Astrocyte of the spinal cord (primary cell): ENCODE results near the gene SH2D4B.

ENCODE experiments used
- DNase-seq: peaks from one replicate; pipeline ENCODE4 v3.0.0; 2011; ENCODE audit warnings: low read depth, low spot score
- H3K4me3 ChIP-seq: 2 replicates; pipeline ENCODE4 v1.5.1; 2011; ENCODE audit warnings: low read depth, mild to moderate bottlenecking, low read length, moderate library complexity
- in situ Hi-C: cut with HindIII; loops from 2 replicates; pipeline ENCODE4 v1.10.0; 2017; ENCODE audit warnings: low sequenced_read_pairs
- TF ChIP-seq, protein P1 (sequence below): IDR thresholded peaks from 2 replicates; pipeline ENCODE4 v1.5.1; 2012; ENCODE audit warnings: low read depth, mild to moderate bottlenecking, low read length, inconsistent platforms

Gene SH2D4B

DNA sequence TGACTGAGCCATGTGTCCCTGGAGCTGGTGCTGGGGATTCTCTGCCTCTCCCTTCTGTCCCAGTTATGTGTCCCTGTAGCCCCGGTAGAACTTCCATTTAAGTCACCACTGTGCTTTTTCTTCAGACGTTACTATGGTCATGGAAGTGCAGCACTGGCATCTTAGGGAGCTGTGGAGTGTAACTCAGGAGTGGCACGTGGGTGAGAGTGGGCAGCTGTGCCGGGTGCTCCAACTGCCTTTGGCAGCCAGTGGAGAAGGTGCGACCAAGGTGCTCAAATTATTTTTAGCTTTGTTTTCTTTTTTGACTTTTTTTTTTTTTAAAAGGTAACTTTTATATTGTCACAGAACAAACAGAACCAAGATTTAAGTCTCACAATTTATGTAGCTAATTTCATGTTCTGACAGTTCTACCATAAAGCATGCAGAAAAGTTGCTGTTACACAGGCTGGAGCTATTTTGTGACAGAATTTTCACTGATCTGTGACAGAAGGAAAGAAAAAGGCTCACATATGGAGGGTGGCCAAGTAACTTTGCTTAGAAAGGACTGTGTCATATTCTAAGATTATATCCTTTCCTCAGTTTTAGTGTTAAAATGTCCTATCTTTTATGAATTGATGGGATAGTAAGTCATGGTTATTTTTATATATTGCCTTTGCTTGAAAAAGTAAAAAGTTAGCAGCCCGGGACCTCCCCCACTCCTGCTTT, 73.9 kb downstream of the SH2D4B start:
- no peak overlapping the region for H3K4me3 ChIP-seq
- in situ Hi-C loops, result no loop called here
- TF ChIP-seq, protein P1, sequence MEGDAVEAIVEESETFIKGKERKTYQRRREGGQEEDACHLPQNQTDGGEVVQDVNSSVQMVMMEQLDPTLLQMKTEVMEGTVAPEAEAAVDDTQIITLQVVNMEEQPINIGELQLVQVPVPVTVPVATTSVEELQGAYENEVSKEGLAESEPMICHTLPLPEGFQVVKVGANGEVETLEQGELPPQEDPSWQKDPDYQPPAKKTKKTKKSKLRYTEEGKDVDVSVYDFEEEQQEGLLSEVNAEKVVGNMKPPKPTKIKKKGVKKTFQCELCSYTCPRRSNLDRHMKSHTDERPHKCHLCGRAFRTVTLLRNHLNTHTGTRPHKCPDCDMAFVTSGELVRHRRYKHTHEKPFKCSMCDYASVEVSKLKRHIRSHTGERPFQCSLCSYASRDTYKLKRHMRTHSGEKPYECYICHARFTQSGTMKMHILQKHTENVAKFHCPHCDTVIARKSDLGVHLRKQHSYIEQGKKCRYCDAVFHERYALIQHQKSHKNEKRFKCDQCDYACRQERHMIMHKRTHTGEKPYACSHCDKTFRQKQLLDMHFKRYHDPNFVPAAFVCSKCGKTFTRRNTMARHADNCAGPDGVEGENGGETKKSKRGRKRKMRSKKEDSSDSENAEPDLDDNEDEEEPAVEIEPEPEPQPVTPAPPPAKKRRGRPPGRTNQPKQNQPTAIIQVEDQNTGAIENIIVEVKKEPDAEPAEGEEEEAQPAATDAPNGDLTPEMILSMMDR, result no peak
- no peak for DNase-seq

DNA sequence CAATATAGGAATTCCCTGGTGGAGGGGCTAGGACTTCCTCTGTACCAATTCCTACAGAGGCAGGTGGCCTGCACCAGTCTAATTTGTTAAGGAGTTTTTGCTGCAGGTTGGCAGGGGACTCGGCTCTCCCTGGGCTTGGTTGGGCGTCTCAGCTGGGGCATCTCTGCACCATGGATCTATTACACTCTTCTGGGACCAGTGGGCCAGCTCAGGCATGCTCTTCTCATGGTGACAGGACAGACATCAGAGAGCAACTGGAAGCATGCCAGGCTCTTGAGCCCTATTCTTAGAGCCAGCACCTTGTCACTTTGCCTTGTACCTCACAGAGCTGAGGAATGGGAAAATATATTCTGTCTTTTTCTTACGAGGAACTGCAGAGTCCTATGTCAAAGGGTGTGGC, 74.6 kb downstream of the SH2D4B start:
- no peak for DNase-seq
- TF ChIP-seq, protein P1, result no peak
- in situ Hi-C loops, result no loop called here
- H3K4me3 ChIP-seq, result no peak overlapping the region

DNA sequence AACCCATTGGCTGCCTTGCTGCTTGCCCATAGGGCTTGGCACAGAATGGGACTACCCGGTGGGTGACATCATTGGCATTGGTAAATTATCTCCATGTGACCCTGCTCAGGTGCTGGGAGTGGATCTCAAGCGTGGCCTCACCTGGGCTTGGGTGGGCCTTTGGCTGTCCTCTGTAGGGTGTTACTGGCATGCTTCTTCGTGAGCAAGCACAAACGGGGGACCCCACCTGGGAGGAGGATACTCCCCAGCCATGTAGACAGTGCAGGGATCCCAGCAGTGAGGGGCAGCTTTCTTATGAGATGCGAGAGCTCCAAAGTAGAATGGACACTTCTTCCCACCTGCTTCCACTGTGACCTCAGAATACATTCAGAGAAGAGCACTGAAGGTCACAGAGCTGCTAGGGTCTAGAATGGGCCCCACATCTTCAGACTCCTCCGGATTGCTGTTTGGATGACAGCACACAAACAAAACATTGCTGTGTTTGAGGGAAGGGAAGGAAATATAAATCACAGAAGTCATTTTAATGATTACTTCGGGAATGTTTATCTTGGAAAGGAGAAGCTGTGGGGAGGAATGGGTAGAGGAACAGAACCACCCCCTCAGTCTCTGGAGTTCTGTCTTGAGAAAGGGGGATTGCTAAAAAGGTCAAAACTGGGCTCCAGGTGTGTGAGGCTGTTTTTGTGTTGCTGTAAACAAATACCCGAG, 75.9 kb downstream of the SH2D4B start:
- in situ Hi-C loops, result no loop called here
- H3K4me3 ChIP-seq, result no peak overlapping the region
- TF ChIP-seq, protein P1, result no peak
- DNase-seq, result no peak

DNA sequence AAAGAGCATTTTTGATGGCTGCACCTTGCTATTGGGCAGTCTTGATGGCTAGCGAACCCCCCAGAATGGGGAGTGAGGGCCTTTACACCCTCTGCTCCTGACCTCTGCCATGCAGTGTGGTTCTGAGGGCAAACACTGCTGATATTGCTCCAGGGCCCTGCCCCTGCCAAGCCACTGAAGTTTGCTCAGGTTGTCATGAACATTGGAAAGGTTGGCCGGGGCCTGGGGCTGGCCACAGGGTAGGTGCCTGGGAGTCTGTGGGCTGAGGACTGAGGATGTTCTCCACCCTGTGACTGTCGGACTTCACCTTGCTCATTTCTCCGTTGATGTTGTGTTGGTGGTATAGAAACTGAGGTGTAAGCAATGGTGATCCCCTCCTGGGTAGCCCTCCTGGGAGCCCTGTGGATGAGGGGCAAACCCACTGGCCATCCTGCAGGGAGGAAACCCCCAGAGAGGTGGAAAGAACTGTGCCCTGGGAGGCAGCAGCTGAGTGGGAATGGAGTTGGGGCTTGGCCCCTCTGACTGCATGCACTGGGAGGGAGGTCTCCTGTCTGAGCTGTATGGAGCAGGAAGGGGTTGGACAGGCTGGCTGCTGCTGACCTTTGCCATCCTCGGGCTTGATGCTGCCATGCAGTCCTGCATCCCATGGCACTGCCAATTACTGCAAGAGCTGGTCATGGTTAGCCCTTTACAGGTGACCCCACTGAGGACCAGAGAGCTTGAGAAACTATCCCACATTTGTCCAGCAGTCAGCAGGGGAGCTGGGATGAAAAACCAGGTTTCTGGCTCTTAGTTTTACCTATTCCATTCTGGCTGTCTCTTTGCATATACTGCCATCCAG, 77.1 kb downstream of the SH2D4B start:
- H3K4me3 ChIP-seq, result no peak overlapping the region
- in situ Hi-C loops, result no loop called here
- DNase-seq, result no peak
- TF ChIP-seq, protein P1, result no peak

DNA sequence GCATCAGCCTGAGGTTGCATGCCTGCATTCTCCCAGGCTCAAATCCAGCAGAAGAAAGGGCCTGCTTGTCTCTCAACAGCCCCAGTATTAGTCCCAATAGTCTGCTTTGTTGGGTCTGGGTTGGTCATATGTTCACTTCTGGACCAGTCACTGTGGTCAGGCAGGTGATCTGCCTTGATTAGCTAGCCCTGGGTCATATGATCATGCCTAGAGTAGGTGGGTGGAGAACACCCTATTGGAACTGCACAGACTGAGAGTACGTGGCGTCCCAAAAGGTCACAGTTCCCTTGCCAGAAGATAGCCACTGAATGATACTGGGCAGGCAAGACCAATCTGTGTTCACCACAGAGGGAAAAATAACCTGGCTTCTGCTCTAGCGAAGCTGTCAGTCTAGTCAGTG, 80.1 kb downstream of the SH2D4B start:
- in situ Hi-C loops, result no loop called here

DNA sequence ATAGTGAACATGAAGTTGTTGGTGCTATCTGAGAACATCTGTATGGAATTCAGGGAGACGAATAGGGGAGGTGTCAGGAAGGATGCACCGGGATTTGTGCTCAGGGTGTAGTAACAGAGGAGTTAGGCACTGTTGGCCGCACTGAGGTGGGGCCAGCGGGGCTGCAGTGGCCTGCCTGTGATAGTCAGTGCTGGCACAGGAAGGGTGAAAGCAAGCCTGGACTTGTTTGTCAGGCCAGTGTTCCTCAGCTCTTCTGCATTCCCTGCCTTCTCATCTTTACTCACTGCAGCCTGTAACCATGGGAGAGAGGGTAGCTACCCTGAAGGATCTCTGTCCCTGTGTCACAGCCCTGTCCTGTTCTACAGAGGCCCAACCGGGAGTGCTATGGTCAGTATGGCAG, 81.3 kb downstream of the SH2D4B start:
- in situ Hi-C loops, result no loop called here
- H3K4me3 ChIP-seq, result no peak overlapping the region
- no peak for DNase-seq
- TF ChIP-seq, protein P1, result no peak

More for the DNA sequence above, 80.1 kb downstream of the SH2D4B start:
- H3K4me3 ChIP-seq, result no peak overlapping the region
- DNase-seq, result no peak
- TF ChIP-seq, protein P1, result no peak
